Glutamatergic neuron (in vitro differentiated cells): ENCODE results near the gene NEK4. TPM values are rescaled to one million over a fixed set of nuclear protein-coding genes. Genes with fewer than 3 reads are reported as not detected.

ENCODE experiments used
- DNase-seq: peaks from one replicate; pipeline ENCODE4 v3.0.0; 2022
- H3K27ac Mint-ChIP-seq: one replicate; pipeline ENCODE4 v1.8.0; 2020; ENCODE audit warnings: mild to moderate bottlenecking, mixed read lengths, inconsistent platforms; ENCODE audit not compliant: unreplicated experiment
- H3K27me3 Mint-ChIP-seq: one replicate; pipeline ENCODE4 v1.8.0; 2020; ENCODE audit warnings: mild to moderate bottlenecking, moderate library complexity, mixed read lengths, inconsistent platforms; ENCODE audit not compliant: unreplicated experiment
- H3K36me3 Mint-ChIP-seq: one replicate; pipeline ENCODE4 v1.8.0; 2020; ENCODE audit warnings: mild to moderate bottlenecking, mixed read lengths, inconsistent platforms; ENCODE audit not compliant: unreplicated experiment
- H3K4me1 Mint-ChIP-seq: one replicate; pipeline ENCODE4 v1.8.0; 2020; ENCODE audit warnings: mild to moderate bottlenecking, low read depth, mixed read lengths, inconsistent platforms; ENCODE audit not compliant: unreplicated experiment
- H3K4me3 Mint-ChIP-seq: one replicate; pipeline ENCODE4 v1.8.0; 2020; ENCODE audit warnings: mild to moderate bottlenecking, mixed read lengths, inconsistent platforms; ENCODE audit not compliant: unreplicated experiment
- H3K9me3 Mint-ChIP-seq: one replicate; pipeline ENCODE4 v1.8.0; 2020; ENCODE audit warnings: mild to moderate bottlenecking, moderate library complexity, mixed read lengths, inconsistent platforms; ENCODE audit not compliant: unreplicated experiment
- long read RNA-seq: library from polyadenylated mRNA; unstranded; transcript quantifications from one replicate; pipeline ENCODE4 v2.0.0, GENCODE V29; 2020; ENCODE audit not compliant: unreplicated experiment
- total RNA-seq: library from RNA; stranded (reverse); fragmentation: NEBNext Ultra II Directional; extraction: Animal tissue kit (Norgen Biotek cat#: 25700); gene quantifications from one replicate; pipeline ENCODE4 v1.2.1, GENCODE V29; 2021; ENCODE audit not compliant: unreplicated experiment
- TF ChIP-seq, protein P1 (sequence below): fragments of 200-600 bp; sonication (generic); IDR thresholded peaks from one replicate; pipeline ENCODE4 v1.5.0; 2021; ENCODE audit not compliant: partially characterized antibody, unreplicated experiment

NEK4 gene
- 28.5 TPM for total RNA-seq
- long read RNA-seq, partial matches to known transcripts: 1 of 5 reads
- long read RNA-seq, other reads (novel, unspliced or antisense): 4 of 5 reads

- Mint-ChIP-seq H3K36me3 (no peaks in the 10 kb centered on the region), H3K4me1 (peaks cover 15% of the 10 kb centered on the region), H3K4me3 (peak within 1 kb of the TSS; percentile 96), H3K27me3 (peaks cover 8% of the 10 kb centered on the region), H3K27ac (peak within 1 kb of the TSS; percentile 96), H3K9me3 (peaks cover 4% of the 10 kb centered on the region)
- TF ChIP-seq, protein P1, sequence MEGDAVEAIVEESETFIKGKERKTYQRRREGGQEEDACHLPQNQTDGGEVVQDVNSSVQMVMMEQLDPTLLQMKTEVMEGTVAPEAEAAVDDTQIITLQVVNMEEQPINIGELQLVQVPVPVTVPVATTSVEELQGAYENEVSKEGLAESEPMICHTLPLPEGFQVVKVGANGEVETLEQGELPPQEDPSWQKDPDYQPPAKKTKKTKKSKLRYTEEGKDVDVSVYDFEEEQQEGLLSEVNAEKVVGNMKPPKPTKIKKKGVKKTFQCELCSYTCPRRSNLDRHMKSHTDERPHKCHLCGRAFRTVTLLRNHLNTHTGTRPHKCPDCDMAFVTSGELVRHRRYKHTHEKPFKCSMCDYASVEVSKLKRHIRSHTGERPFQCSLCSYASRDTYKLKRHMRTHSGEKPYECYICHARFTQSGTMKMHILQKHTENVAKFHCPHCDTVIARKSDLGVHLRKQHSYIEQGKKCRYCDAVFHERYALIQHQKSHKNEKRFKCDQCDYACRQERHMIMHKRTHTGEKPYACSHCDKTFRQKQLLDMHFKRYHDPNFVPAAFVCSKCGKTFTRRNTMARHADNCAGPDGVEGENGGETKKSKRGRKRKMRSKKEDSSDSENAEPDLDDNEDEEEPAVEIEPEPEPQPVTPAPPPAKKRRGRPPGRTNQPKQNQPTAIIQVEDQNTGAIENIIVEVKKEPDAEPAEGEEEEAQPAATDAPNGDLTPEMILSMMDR: no peak
- DNase-seq: peak; percentile 96
These were observed at the start of gene NEK4 for GRCh38 chr3:52770496-52771333. TSS of gene NEK4 (minus strand) at chr3:52770940. CDS start at chr3:52770746, 194 bp downstream.

- H3K9me3 Mint-ChIP-seq: peaks cover 6% of the 10 kb centered on the region
- no peak overlapping the region for H3K4me3 Mint-ChIP-seq
- H3K27ac Mint-ChIP-seq: peak overlapping the region; percentile 26
- H3K4me1 Mint-ChIP-seq: peaks cover 9% of the 10 kb centered on the region
- no peak for DNase-seq
- TF ChIP-seq, protein P1: no peak
- H3K36me3 Mint-ChIP-seq: no peaks in the 10 kb centered on the region
- H3K27me3 Mint-ChIP-seq: no peaks in the 10 kb centered on the region
These were observed 49.2 kb upstream of the NEK4 start for GRCh38 chr3:52819936-52820335.

- Mint-ChIP-seq H3K27me3 (no peaks in the 10 kb centered on the region), H3K36me3 (no peaks in the 10 kb centered on the region), H3K4me3 (no peak overlapping the region), H3K4me1 (peaks cover 9% of the 10 kb centered on the region), H3K9me3 (peaks cover 6% of the 10 kb centered on the region), H3K27ac (no peak overlapping the region)
- TF ChIP-seq, protein P1: no peak
- no peak for DNase-seq
These were observed 47.1 kb upstream of the NEK4 start for GRCh38 chr3:52817860-52818259.

GRCh38 chr3:52817221-52817620, 46.5 kb upstream of the NEK4 start:
- Mint-ChIP-seq H3K27ac (no peak overlapping the region), H3K4me3 (no peak overlapping the region), H3K9me3 (peaks cover 6% of the 10 kb centered on the region), H3K27me3 (no peaks in the 10 kb centered on the region), H3K36me3 (no peaks in the 10 kb centered on the region), H3K4me1 (peaks cover 9% of the 10 kb centered on the region)
- no peak for DNase-seq
- TF ChIP-seq, protein P1: no peak

DNA sequence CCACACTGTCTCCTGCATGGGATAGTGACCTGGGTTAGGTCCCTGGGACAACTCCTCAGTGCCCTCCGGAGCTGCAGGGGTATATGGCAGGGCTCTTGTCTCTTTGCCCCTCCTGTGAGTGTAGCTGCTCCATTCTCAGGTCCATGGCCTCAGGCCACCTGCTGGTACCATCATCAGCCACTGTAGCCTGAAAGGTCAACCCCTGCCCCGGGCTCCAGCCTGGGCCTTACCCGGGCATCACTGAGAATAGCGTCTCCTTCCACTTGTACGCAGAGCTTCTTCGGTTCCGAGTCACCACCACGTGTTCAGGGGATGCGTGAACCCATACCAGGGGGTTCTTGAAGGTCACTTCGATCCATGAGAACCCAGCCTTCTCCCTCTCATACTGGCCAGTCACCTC, 45.9 kb upstream of the NEK4 start:
- H3K9me3 Mint-ChIP-seq: peaks cover 4% of the 10 kb centered on the region
- H3K4me3 Mint-ChIP-seq: no peak overlapping the region
- TF ChIP-seq, protein P1: no peak
- peaks cover 9% of the 10 kb centered on the region for H3K4me1 Mint-ChIP-seq
- H3K27me3 Mint-ChIP-seq: no peaks in the 10 kb centered on the region
- H3K36me3 Mint-ChIP-seq: no peaks in the 10 kb centered on the region
- DNase-seq: no peak
- no peak overlapping the region for H3K27ac Mint-ChIP-seq
